Tibial nerve (tissue), 4 donors: Measurements from ENCODE around the gene THRA. TPM values are rescaled to one million over a fixed set of nuclear protein-coding genes. Genes with fewer than 3 reads are reported as not detected.

Experiments used
- DNase-seq, 2 donors: peaks; one replicate each; pipeline ENCODE4 v3.0.0-alpha.2; 2019; ENCODE audit warnings: low spot score in 2 of 2
- H3K27ac ChIP-seq, 4 donors: fragments of 200-600 bp; sonication (generic) in 3 of 4; one replicate each; pipeline ENCODE4 v1.5.1; 2017 to 2019; ENCODE audit warnings: mild to moderate bottlenecking in 1 of 4
- H3K27me3 ChIP-seq, 2 donors: fragments of 200-600 bp; sonication (generic) in 1 of 2; one replicate each; pipeline versions ENCODE4 v1.5.1 to v1.6.0; 2017 to 2019
- H3K36me3 ChIP-seq, 3 donors: fragments of 200-600 bp; sonication (generic); one replicate each; pipeline ENCODE4 v1.5.1; 2018 to 2019
- H3K4me1 ChIP-seq, 4 donors: fragments of 200-600 bp; sonication (generic) in 3 of 4; one replicate each; pipeline ENCODE4 v1.5.1; 2017 to 2019
- H3K4me3 ChIP-seq, 4 donors: fragments of 200-600 bp; sonication (generic) in 3 of 4; one replicate each; pipeline ENCODE4 v1.5.1; 2017 to 2019; ENCODE audit warnings: mild to moderate bottlenecking in 1 of 4, moderate library complexity in 1 of 4
- H3K9me3 ChIP-seq, 4 donors: fragments of 200-600 bp; sonication (generic) in 3 of 4; one replicate each; pipeline ENCODE4 v1.5.1; 2017 to 2019
- EP300 ChIP-seq, 2 donors: sonication (generic); formaldehyde crosslinking; IDR thresholded peaks; one replicate each; pipeline ENCODE4 v1.6.1; 2017; ENCODE audit warnings: antibody characterized with exemption in 2 of 2, mild to moderate bottlenecking in 1 of 2
- POLR2A ChIP-seq, 2 donors: fragments of 450-650 bp; IDR thresholded peaks; one replicate each; pipeline ENCODE4 v1.6.1; 2017; ENCODE audit warnings: antibody characterized with exemption in 2 of 2, mild to moderate bottlenecking in 2 of 2, moderate library complexity in 2 of 2
- WGBS, 2 donors: methylation state at CpG; one replicate each; pipeline ENCODE4 v1.1.5; 2018; 5-methylcytosine and 5-hydroxymethylcytosine counted together
- total RNA-seq, 4 donors: library from RNA; depleted of rRNA; stranded (reverse); fragments of >200 nt; gene quantifications; one replicate each; pipeline ENCODE4 v1.1.0, GENCODE V29; 2016
- TF ChIP-seq, protein P1 (sequence below), 5 experiments: fragments of 200-600 bp in 3 of 5; fragments of 450-650 bp in 2 of 5; sonication (generic) in 3 of 5; IDR thresholded peaks; one replicate each; pipeline ENCODE4 v1.5.1; 2016 to 2019; ENCODE audit warnings: antibody characterized with exemption in 5 of 5, mild to moderate bottlenecking in 3 of 5, moderate library complexity in 2 of 5

Gene THRA
- total RNA-seq, 4 donors from 2014 or later, result 65.4 to 86.1 (median 78.4) TPM

DNA sequence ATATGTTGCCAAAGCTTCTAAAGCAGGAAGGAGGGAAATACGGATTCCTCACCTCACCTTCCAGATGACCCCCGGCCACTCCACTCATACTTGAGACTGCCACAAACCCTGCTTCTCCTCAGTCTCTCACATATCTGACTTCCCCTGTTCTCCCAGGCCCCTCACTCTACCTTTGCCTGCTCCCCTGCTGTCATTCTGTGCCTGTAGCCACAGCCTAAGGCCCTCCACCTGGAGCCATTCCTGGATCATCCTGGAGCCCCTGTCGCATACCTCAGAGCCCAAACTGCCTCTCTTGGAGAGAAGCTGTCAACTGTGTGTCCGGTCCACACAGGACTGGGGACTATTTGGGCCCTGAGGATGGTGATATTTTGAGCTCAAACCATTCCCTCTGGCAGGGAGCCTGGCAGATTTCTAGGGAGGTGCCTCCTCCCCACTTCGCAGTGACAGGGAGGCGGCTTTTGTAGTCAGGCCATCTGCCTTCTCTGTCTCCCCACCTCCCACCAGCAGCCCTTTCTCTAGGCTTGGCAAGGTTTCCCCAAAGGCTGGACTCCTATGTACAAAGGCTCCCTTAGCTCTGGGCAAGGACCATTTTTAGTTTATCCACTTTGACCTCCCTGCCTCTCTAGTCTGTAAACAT is 6.3 kb upstream of the THRA start:
- Histone ChIP-seq H3K36me3 (peaks cover 0 to 16% (median 0%) of the 10 kb centered on the region in 3 donors), H3K27me3 (no peaks in the 10 kb centered on the region), H3K27ac (no peak overlapping the region), H3K4me3 (no peak overlapping the region), H3K9me3 (no peaks in the 10 kb centered on the region), H3K4me1 (peaks cover 0 to 36% (median 6%) of the 10 kb centered on the region in 4 donors)
- TF ChIP-seq EP300 (IDR thresholded peaks at IDR 0.05), result no peak
- TF ChIP-seq POLR2A (IDR thresholded peaks at IDR 0.05), result no peak
- TF ChIP-seq, protein P1, sequence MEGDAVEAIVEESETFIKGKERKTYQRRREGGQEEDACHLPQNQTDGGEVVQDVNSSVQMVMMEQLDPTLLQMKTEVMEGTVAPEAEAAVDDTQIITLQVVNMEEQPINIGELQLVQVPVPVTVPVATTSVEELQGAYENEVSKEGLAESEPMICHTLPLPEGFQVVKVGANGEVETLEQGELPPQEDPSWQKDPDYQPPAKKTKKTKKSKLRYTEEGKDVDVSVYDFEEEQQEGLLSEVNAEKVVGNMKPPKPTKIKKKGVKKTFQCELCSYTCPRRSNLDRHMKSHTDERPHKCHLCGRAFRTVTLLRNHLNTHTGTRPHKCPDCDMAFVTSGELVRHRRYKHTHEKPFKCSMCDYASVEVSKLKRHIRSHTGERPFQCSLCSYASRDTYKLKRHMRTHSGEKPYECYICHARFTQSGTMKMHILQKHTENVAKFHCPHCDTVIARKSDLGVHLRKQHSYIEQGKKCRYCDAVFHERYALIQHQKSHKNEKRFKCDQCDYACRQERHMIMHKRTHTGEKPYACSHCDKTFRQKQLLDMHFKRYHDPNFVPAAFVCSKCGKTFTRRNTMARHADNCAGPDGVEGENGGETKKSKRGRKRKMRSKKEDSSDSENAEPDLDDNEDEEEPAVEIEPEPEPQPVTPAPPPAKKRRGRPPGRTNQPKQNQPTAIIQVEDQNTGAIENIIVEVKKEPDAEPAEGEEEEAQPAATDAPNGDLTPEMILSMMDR (IDR thresholded peaks at IDR 0.05), result no peak
- DNase-seq, result no peak
- 78% methylated on average over 6 of the region's 6 CpGs for WGBS, 2 donors

DNA sequence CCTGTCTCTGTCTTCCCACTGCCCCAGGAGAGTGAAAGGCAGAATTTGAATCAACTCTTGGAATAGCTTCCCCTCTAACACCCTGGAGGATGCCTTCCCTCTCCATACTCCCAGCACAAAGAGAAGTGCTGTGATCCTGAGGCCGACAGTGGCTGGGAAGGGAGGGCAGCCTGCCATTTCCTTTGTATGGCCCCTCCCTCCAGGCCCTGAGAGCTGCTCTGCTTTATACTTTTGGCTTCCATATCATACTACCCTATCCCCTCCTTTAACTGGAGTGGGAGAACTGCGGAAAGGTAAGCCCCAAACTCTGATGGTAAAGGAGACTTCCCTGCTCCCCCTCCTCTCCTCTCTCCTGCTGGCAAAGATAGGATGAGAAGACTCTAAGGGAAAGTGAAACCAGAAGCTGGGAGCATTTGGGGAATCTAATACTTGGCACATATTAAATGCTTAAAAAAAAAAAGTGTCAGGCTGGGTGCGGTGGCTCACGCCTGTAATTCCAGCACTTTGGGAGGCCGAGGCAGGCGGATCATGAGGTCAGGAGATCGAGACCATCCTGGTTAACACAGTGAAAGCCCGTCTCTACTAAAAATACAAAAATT is 4.5 kb upstream of the THRA start:
- H3K27ac ChIP-seq, result peak overlapping the region; percentile 48 to 72 (median 70)
- no peaks in the 10 kb centered on the region for H3K9me3 ChIP-seq
- H3K4me1 ChIP-seq, result peaks cover 0 to 39% (median 5%) of the 10 kb centered on the region in 4 donors
- no peak overlapping the region for H3K4me3 ChIP-seq
- H3K36me3 ChIP-seq, result peaks cover 0 to 3% (median 0%) of the 10 kb centered on the region in 3 donors
- WGBS, 2 donors, result 32 to 51% methylated on average over 8 of the region's 8 CpGs
- DNase-seq, result no peak
- no peaks in the 10 kb centered on the region for H3K27me3 ChIP-seq
- no peak for TF ChIP-seq POLR2A (IDR thresholded peaks at IDR 0.05)
- TF ChIP-seq, protein P1 (IDR thresholded peaks at IDR 0.05), result no peak

DNA sequence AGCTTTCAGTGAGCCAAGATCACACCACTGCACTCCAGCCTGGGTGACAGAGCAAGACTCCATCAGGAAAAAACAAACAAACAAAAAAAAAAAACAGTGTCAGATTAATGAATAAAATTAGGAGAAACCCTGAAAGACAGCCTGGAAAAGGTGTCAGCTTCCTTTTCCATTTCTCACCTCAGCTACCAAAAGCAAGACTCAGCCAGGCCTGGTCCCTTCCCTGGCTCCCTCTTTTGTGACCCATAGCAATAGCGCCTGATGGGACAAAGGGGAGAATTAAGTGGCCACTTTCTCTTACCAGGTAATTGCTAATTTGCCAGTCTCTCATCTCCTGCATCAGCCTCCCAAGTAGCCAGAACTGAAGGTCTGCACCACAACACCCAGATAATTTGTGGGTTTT is 3.9 kb upstream of the THRA start:
- Histone ChIP-seq H3K4me1 (peaks cover 0 to 36% (median 2%) of the 10 kb centered on the region in 4 donors), H3K36me3 (peaks cover 0 to 3% (median 0%) of the 10 kb centered on the region in 3 donors), H3K4me3 (no peak overlapping the region), H3K9me3 (no peaks in the 10 kb centered on the region), H3K27ac (peak overlapping the region; percentile 48 to 72 (median 70)), H3K27me3 (no peaks in the 10 kb centered on the region)
- 90 to 91% methylated on average over 1 of the region's 1 CpG for WGBS, 2 donors
- TF ChIP-seq EP300 (IDR thresholded peaks at IDR 0.05), result no peak
- no peak for TF ChIP-seq POLR2A (IDR thresholded peaks at IDR 0.05)
- TF ChIP-seq, protein P1 (IDR thresholded peaks at IDR 0.05), result no peak
- no peak for DNase-seq

DNA sequence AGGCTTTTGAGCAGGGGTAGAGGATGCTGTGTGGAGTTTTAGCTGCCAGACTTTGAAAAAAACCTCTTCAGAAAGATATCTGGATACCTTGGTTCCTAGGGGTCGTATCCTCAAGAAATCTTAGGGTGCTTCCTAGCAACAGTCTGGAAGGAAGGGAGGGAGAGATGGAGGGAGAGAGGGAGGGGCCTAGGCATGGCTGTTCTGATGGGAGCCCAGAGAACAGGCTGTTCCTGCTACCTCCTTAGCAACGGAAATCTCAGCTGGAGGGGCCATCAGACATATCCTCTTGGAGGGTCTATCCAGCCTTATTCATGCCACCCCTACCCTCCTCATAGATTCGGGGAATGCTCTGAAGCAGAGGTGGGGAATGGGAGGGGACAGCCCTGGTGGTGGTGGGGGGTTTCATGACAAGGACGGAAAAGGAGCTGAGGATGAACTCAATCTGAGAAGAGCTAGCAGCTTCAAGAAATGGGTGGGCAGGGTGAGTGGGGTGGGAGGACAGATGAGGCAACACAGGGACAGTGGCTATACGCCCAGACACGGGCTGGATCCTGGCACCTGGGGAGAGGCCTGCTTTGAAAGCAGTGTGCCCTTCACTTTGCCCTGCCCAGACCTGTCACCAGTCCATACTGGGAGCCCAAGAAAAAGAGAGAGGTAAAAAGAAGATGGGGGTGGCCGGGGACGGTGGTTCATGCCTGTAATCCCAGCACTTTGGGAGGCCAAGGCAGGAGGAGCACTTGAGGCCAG is 2.9 kb upstream of the THRA start:
- 68 to 73% methylated on average over 8 of the region's 8 CpGs for WGBS, 2 donors

More for the DNA sequence above, 2.9 kb upstream of the THRA start:
- Histone ChIP-seq H3K4me3 (no peak overlapping the region), H3K4me1 (peaks cover 0 to 42% (median 13%) of the 10 kb centered on the region in 4 donors), H3K27ac (peak overlapping the region in 2 of 4 donors; percentile 55 to 71), H3K9me3 (no peaks in the 10 kb centered on the region), H3K27me3 (no peaks in the 10 kb centered on the region), H3K36me3 (peaks cover 0 to 3% (median 0%) of the 10 kb centered on the region in 3 donors)
- no peak for TF ChIP-seq EP300 (IDR thresholded peaks at IDR 0.05)
- TF ChIP-seq POLR2A (IDR thresholded peaks at IDR 0.05), result no peak
- TF ChIP-seq, protein P1 (IDR thresholded peaks at IDR 0.05), result no peak
- no peak for DNase-seq
